ENCODE results near the gene SPAG16. TPM values are rescaled to one million over a fixed set of nuclear protein-coding genes. Genes with fewer than 3 reads are reported as not detected.
A peak's percentile ranks its signal among the peaks of the same experiment; 100 is the strongest.

Gene SPAG16
- polyA plus RNA-seq, 1 donor = 53.7 TPM

DNA sequence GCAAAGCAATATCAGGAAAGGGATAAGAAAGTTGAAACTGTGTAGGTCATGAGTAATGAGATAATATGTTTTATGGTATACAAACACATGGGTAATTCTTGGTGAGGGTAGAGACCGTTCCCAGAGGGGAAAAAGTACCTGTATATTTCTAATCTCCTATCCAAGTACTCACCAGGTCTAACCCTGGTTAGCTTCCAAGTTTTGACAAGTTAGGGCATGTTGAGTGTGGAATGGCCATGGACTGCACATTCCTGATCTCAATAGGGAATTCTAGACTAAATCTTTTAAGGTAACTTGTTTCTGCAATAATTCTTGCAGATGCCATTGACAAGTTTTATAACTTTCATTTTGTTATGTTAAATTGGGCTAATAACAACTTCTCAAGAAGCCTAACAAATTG lies 216.6 kb downstream of the SPAG16 start:
- no peaks in the 10 kb centered on the region for H3K9me3 ChIP-seq (ENCODE audit: control insufficient read depth, low read depth, low read length)
- H3K27me3 ChIP-seq (ENCODE audit: control insufficient read depth, insufficient read depth, low read length) = no peaks in the 10 kb centered on the region
- WGBS (ENCODE audit: insufficient coverage, low lambda C conversion rate) = 0% methylated on average over 1 of the region's 1 CpG
- H3K36me3 ChIP-seq (ENCODE audit: control insufficient read depth, insufficient read depth, low read length) = no peaks in the 10 kb centered on the region
- peak in 1 of 2 donors; percentile 29 for DNase-seq
- H3K4me1 ChIP-seq (ENCODE audit: control insufficient read depth, insufficient read depth, low read length) = peaks cover 3% of the 10 kb centered on the region
- H3K4me3 ChIP-seq (ENCODE audit: low read length) = no peak overlapping the region
- no peak overlapping the region for H3K27ac ChIP-seq (ENCODE audit: low read length)

DNA sequence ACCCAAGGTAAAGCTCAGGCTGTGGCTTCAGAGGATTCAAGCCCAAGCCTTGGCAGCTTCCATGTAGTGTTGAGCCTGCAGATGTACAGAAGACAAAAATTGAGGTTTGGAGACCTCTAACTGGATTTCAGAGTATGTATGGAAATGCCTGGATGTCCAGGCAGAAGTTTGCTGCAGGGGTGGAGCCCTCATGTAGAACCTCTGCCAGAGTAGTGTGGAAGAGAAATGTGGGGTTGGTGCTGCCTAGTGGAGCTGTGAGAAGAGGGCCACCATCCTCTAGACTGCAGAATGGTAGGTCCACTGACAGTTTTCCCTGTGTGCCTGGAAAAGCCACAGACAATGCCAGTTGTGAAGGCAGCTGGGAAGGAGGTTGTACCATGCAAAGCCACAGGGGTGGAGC lies 239.9 kb downstream of the SPAG16 start:
- Histone ChIP-seq H3K36me3 (ENCODE audit: control insufficient read depth, insufficient read depth, low read length) (no peaks in the 10 kb centered on the region), H3K4me1 (ENCODE audit: control insufficient read depth, insufficient read depth, low read length) (no peaks in the 10 kb centered on the region), H3K9me3 (ENCODE audit: control insufficient read depth, low read depth, low read length) (peaks cover 9% of the 10 kb centered on the region), H3K27me3 (ENCODE audit: control insufficient read depth, insufficient read depth, low read length) (no peaks in the 10 kb centered on the region), H3K27ac (ENCODE audit: low read length) (no peak overlapping the region), H3K4me3 (ENCODE audit: low read length) (no peak overlapping the region)
- DNase-seq = no peak

DNA sequence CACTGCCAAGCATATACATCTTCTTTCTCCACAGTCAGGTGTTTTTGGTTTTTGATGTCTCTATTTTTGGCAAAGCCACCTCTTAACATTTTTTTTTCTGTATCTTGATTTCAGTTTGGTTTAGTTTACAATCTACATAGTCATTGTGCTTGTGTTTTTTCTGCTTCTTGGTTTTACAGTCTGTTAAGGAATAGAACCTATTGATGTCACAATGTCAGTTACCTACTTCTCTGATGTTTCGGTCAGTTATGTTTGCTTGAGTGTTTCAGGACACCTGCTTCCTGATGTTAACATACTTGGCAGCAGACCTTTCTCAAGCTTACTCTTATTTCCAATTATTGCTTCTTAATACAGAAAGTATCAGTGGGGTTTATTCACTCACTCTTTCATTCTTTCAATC lies 253.3 kb downstream of the SPAG16 start:
- no peak overlapping the region for H3K27ac ChIP-seq (ENCODE audit: low read length)
- H3K27me3 ChIP-seq (ENCODE audit: control insufficient read depth, insufficient read depth, low read length) = no peaks in the 10 kb centered on the region
- H3K36me3 ChIP-seq (ENCODE audit: control insufficient read depth, insufficient read depth, low read length) = no peaks in the 10 kb centered on the region
- no peak for DNase-seq
- no peaks in the 10 kb centered on the region for H3K4me1 ChIP-seq (ENCODE audit: control insufficient read depth, insufficient read depth, low read length)
- no CpG with 5 or more reads among the region's 1 CpG for WGBS (ENCODE audit: insufficient coverage, low lambda C conversion rate)
- H3K4me3 ChIP-seq (ENCODE audit: low read length) = no peak overlapping the region
- no peaks in the 10 kb centered on the region for H3K9me3 ChIP-seq (ENCODE audit: control insufficient read depth, low read depth, low read length)

GRCh38 chr2:213544940-213545339 lies 260.7 kb downstream of the SPAG16 start:
- no peaks in the 10 kb centered on the region for H3K27me3 ChIP-seq (ENCODE audit: control insufficient read depth, insufficient read depth, low read length)
- no CpG with 5 or more reads among the region's 1 CpG for WGBS (ENCODE audit: insufficient coverage, low lambda C conversion rate)
- no peak overlapping the region for H3K4me3 ChIP-seq (ENCODE audit: low read length)
- H3K27ac ChIP-seq (ENCODE audit: low read length) = no peak overlapping the region
- DNase-seq = no peak
- no peaks in the 10 kb centered on the region for H3K9me3 ChIP-seq (ENCODE audit: control insufficient read depth, low read depth, low read length)
- no peaks in the 10 kb centered on the region for H3K4me1 ChIP-seq (ENCODE audit: control insufficient read depth, insufficient read depth, low read length)
- H3K36me3 ChIP-seq (ENCODE audit: control insufficient read depth, insufficient read depth, low read length) = no peaks in the 10 kb centered on the region

DNA sequence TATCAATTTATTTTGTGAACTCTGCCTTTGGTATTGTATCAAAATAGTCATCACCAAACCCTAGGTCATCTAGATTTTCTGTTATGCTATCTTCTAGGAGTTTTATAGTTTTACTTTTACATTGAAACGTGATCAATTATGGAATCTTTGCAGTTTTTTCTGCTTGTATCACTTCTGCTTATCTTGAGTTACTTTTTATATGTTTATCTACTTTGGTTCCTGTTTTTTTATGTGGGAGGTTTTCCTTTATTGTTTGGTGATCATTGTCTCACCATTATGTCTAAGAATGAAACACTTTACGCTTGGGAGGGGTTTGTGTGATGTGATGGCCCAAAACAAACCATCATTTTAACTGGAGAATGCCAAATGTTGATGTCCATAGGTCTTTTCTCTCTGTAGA lies 261.2 kb downstream of the SPAG16 start:
- WGBS (ENCODE audit: insufficient coverage, low lambda C conversion rate) = 40% methylated on average over 2 of the region's 2 CpGs
- H3K27ac ChIP-seq (ENCODE audit: low read length) = no peak overlapping the region
- H3K36me3 ChIP-seq (ENCODE audit: control insufficient read depth, insufficient read depth, low read length) = no peaks in the 10 kb centered on the region
- H3K4me3 ChIP-seq (ENCODE audit: low read length) = no peak overlapping the region
- H3K9me3 ChIP-seq (ENCODE audit: control insufficient read depth, low read depth, low read length) = no peaks in the 10 kb centered on the region
- DNase-seq = no peak
- H3K27me3 ChIP-seq (ENCODE audit: control insufficient read depth, insufficient read depth, low read length) = no peaks in the 10 kb centered on the region
- no peaks in the 10 kb centered on the region for H3K4me1 ChIP-seq (ENCODE audit: control insufficient read depth, insufficient read depth, low read length)

DNA sequence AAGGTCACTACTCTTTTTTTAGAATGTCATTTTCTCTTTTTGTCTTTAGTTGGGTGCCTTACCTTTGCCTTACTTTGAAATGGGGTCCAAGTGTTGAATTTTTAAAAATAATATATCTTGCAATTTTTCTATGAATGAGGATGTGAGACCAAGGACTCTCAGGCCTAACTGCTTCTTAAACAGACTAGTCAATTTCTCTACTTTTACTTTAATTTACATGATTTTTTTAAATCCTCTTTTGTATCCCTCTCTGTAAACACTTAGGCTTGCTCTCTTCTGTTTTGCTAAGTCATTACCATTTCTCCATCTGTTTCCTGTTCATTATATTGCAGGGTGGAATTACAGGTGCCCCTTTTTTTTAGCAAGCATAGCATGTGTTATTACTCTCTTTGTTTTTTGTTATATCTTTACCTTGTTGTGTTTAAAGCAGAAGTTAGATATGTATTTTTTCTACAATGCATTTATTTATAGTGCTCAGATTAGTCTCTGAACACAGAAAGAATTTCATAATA lies 261.8 kb downstream of the SPAG16 start:
- DNase-seq = no peak
- no peak overlapping the region for H3K4me3 ChIP-seq (ENCODE audit: low read length)
- no peaks in the 10 kb centered on the region for H3K4me1 ChIP-seq (ENCODE audit: control insufficient read depth, insufficient read depth, low read length)
- H3K27ac ChIP-seq (ENCODE audit: low read length) = no peak overlapping the region
- no peaks in the 10 kb centered on the region for H3K36me3 ChIP-seq (ENCODE audit: control insufficient read depth, insufficient read depth, low read length)
- H3K27me3 ChIP-seq (ENCODE audit: control insufficient read depth, insufficient read depth, low read length) = no peaks in the 10 kb centered on the region
- no peaks in the 10 kb centered on the region for H3K9me3 ChIP-seq (ENCODE audit: control insufficient read depth, low read depth, low read length)

DNA sequence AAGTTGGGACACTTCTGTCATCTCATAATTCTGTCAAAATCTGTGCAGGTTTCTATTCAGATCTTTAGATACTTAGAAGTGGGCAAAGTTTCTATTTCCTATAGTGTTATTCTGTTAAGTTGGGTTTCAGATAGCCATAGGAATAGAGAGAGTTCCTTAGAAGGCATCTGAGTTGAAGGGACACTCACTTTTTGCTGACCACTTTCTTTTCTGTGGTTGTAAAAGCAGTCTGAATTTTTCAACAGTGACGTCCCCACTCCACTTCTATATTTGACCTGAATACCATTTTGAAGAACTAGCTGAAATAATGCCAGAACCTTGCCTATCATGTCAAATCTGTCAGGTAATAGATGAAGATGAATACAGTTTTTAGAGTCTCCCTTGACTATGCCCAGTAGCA lies 267.3 kb downstream of the SPAG16 start:
- Histone ChIP-seq H3K27me3 (ENCODE audit: control insufficient read depth, insufficient read depth, low read length) (no peaks in the 10 kb centered on the region), H3K36me3 (ENCODE audit: control insufficient read depth, insufficient read depth, low read length) (no peaks in the 10 kb centered on the region), H3K4me1 (ENCODE audit: control insufficient read depth, insufficient read depth, low read length) (no peaks in the 10 kb centered on the region), H3K9me3 (ENCODE audit: control insufficient read depth, low read depth, low read length) (no peaks in the 10 kb centered on the region), H3K4me3 (ENCODE audit: low read length) (no peak overlapping the region), H3K27ac (ENCODE audit: low read length) (no peak overlapping the region)
- DNase-seq = no peak
- no CpG with 5 or more reads among the region's 1 CpG for WGBS (ENCODE audit: insufficient coverage, low lambda C conversion rate)

GRCh38 chr2:213559053-213559452 lies 274.8 kb downstream of the SPAG16 start:
- Histone ChIP-seq H3K27ac (ENCODE audit: low read length) (no peak overlapping the region), H3K27me3 (ENCODE audit: control insufficient read depth, insufficient read depth, low read length) (no peaks in the 10 kb centered on the region), H3K4me3 (ENCODE audit: low read length) (no peak overlapping the region), H3K9me3 (ENCODE audit: control insufficient read depth, low read depth, low read length) (peaks cover 3% of the 10 kb centered on the region), H3K36me3 (ENCODE audit: control insufficient read depth, insufficient read depth, low read length) (no peaks in the 10 kb centered on the region), H3K4me1 (ENCODE audit: control insufficient read depth, insufficient read depth, low read length) (no peaks in the 10 kb centered on the region)
- no peak for DNase-seq
- 92% methylated on average over 2 of the region's 5 CpGs for WGBS (ENCODE audit: insufficient coverage, low lambda C conversion rate)

DNA sequence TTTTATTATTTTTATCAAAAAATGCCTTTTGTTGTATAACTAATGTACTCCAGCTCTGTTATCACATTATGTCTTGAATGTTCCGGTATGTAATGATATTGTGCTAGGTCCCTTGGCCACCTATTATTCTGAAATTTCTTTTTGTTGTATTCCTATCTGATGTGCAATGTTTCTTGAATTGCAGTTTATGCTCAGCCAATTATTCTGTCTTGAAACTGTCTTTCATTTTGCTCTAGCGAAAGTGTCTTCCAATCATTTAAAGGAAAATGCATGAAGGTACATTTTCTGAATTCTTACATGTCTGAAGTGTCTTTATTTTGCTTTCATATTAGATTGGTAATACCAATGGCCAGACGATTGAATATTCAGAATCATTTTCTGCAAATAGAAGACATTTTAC lies 277.5 kb downstream of the SPAG16 start:
- Histone ChIP-seq H3K9me3 (ENCODE audit: control insufficient read depth, low read depth, low read length) (peaks cover 3% of the 10 kb centered on the region), H3K4me3 (ENCODE audit: low read length) (no peak overlapping the region), H3K4me1 (ENCODE audit: control insufficient read depth, insufficient read depth, low read length) (no peaks in the 10 kb centered on the region), H3K27ac (ENCODE audit: low read length) (no peak overlapping the region), H3K36me3 (ENCODE audit: control insufficient read depth, insufficient read depth, low read length) (no peaks in the 10 kb centered on the region), H3K27me3 (ENCODE audit: control insufficient read depth, insufficient read depth, low read length) (no peaks in the 10 kb centered on the region)
- 89% methylated on average over 3 of the region's 3 CpGs for WGBS (ENCODE audit: insufficient coverage, low lambda C conversion rate)
- DNase-seq = no peak

DNA sequence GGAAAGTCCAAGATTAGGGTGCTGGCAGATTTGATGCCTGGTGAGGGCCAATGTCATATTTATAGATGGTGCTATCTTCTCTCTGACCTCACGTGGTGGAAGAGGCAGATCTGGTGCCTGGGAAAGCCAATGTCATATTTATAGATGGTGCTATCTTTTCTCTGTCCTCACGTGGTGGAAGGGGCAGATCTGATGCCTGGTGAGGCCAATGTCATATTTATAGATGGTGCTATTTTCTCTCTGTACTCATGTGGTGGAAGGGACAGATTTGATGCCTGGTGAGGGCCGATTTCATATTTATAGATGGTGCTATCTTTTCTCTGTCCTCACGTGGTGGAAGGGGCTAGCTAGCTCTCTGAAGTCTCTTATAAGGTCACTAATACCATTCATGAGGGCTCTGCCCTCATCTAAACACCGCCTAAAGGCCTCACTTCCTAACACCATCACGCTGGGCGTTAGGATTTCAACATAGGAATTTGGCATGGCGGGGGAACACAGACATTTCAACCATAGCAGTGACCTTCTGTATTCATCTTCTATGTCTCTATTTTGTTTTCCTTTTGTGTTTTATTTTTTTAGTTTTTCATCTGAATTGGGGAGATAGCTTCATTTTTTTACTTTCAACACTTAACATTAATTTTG lies 278.4 kb downstream of the SPAG16 start:
- no peaks in the 10 kb centered on the region for H3K36me3 ChIP-seq (ENCODE audit: control insufficient read depth, insufficient read depth, low read length)
- H3K27ac ChIP-seq (ENCODE audit: low read length) = no peak overlapping the region
- H3K4me3 ChIP-seq (ENCODE audit: low read length) = no peak overlapping the region
- no peaks in the 10 kb centered on the region for H3K27me3 ChIP-seq (ENCODE audit: control insufficient read depth, insufficient read depth, low read length)
- no peaks in the 10 kb centered on the region for H3K4me1 ChIP-seq (ENCODE audit: control insufficient read depth, insufficient read depth, low read length)
- 100% methylated on average over 3 of the region's 8 CpGs for WGBS (ENCODE audit: insufficient coverage, low lambda C conversion rate)
- no peaks in the 10 kb centered on the region for H3K9me3 ChIP-seq (ENCODE audit: control insufficient read depth, low read depth, low read length)
- DNase-seq = no peak

DNA sequence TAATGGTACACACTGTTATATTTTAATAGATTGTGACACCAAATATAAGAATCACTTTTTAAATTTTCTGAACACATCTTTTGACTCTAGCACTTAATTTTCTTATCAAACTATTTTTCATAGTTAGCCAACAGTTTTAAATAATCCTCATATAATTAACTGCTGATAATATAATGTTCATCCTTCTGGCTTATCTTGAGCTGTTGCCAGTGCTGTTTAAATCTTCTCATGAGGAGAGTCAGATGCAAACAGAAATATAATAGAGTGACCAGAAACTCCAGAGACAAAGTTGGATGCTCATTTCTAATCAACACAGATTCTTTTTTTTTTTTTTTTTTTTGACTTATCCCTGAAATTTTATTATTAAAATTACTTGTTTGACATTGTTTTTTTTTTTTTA lies 282.6 kb downstream of the SPAG16 start:
- Histone ChIP-seq H3K27ac (ENCODE audit: low read length) (no peak overlapping the region), H3K9me3 (ENCODE audit: control insufficient read depth, low read depth, low read length) (no peaks in the 10 kb centered on the region), H3K4me3 (ENCODE audit: low read length) (no peak overlapping the region), H3K27me3 (ENCODE audit: control insufficient read depth, insufficient read depth, low read length) (no peaks in the 10 kb centered on the region), H3K36me3 (ENCODE audit: control insufficient read depth, insufficient read depth, low read length) (no peaks in the 10 kb centered on the region), H3K4me1 (ENCODE audit: control insufficient read depth, insufficient read depth, low read length) (no peaks in the 10 kb centered on the region)
- DNase-seq = no peak

All from large intestine (tissue), 3 donors.